Measurements from ENCODE around the gene OR7D2. TPM values are rescaled to one million over a fixed set of nuclear protein-coding genes. Genes with fewer than 3 reads are reported as not detected.

The OR7D2 gene
- total RNA-seq (2021; ENCODE audit: unreplicated experiment) (not detected), Bru-seq, nascent RNA (percentile 12 among the genes with signal in this experiment), BruChase-seq, experiment 1, labeled RNA remaining after a 2-hour chase (percentile 20 among the genes with signal in this experiment), BruChase-seq, experiment 2, labeled RNA remaining after a 6-hour chase (percentile 19 among the genes with signal in this experiment)
- polyA plus RNA-seq (2012; ENCODE audit: insufficient read length) = not detected
- long read RNA-seq = 0 reads

DNA sequence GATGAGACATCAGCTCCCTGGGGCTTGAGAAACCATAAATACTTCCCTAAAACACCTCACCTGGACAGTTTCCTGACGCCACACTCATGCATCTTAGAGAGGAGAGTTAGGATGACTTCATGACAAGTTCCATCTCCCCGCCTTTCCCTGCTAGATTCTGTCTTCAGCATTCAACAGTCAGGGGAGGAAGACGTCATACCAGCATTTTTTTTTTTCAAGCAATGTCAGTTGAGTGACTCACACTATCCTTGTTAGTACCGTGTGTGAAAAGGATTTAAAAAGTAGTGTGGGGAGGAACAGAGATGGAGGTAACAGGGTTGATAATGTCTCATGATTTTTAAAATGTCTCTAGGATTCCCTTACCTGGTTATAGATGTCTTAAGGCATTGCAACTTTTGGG is at the start of gene OR7D2:
Gene OR7D2, plus strand, starts transcription at position 79 of the 400 bp plus-strand sequence. CDS start 6,803 bp downstream, outside the sequence.
- TF ChIP-seq, protein P1, sequence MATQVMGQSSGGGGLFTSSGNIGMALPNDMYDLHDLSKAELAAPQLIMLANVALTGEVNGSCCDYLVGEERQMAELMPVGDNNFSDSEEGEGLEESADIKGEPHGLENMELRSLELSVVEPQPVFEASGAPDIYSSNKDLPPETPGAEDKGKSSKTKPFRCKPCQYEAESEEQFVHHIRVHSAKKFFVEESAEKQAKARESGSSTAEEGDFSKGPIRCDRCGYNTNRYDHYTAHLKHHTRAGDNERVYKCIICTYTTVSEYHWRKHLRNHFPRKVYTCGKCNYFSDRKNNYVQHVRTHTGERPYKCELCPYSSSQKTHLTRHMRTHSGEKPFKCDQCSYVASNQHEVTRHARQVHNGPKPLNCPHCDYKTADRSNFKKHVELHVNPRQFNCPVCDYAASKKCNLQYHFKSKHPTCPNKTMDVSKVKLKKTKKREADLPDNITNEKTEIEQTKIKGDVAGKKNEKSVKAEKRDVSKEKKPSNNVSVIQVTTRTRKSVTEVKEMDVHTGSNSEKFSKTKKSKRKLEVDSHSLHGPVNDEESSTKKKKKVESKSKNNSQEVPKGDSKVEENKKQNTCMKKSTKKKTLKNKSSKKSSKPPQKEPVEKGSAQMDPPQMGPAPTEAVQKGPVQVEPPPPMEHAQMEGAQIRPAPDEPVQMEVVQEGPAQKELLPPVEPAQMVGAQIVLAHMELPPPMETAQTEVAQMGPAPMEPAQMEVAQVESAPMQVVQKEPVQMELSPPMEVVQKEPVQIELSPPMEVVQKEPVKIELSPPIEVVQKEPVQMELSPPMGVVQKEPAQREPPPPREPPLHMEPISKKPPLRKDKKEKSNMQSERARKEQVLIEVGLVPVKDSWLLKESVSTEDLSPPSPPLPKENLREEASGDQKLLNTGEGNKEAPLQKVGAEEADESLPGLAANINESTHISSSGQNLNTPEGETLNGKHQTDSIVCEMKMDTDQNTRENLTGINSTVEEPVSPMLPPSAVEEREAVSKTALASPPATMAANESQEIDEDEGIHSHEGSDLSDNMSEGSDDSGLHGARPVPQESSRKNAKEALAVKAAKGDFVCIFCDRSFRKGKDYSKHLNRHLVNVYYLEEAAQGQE (IDR thresholded peaks at IDR 0.05; ENCODE audit: insufficient read depth in 1 of 2, low read depth in 2 of 2, low read length in 1 of 2) = no peak
- TF ChIP-seq TCF7L2 (IDR thresholded peaks at IDR 0.05; ENCODE audit: low read depth, low read length) = no peak
- TF ChIP-seq, protein P2, sequence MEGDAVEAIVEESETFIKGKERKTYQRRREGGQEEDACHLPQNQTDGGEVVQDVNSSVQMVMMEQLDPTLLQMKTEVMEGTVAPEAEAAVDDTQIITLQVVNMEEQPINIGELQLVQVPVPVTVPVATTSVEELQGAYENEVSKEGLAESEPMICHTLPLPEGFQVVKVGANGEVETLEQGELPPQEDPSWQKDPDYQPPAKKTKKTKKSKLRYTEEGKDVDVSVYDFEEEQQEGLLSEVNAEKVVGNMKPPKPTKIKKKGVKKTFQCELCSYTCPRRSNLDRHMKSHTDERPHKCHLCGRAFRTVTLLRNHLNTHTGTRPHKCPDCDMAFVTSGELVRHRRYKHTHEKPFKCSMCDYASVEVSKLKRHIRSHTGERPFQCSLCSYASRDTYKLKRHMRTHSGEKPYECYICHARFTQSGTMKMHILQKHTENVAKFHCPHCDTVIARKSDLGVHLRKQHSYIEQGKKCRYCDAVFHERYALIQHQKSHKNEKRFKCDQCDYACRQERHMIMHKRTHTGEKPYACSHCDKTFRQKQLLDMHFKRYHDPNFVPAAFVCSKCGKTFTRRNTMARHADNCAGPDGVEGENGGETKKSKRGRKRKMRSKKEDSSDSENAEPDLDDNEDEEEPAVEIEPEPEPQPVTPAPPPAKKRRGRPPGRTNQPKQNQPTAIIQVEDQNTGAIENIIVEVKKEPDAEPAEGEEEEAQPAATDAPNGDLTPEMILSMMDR (IDR thresholded peaks at IDR 0.05) = no peak
- H3K27ac ChIP-seq (ENCODE audit: low read length) = no peak within 1 kb of the TSS
- DNase-seq (ENCODE audit: low read depth, low spot score) (no peak), ATAC-seq (no peak)
- no peaks in the 10 kb centered on the region for H3K9me3 ChIP-seq (ENCODE audit: control insufficient read depth, insufficient read depth, low read depth, low read length)
- in situ Hi-C loops (cut with HindIII; ENCODE audit: low pct_unique_long_range_greater_than_20kb, low sequenced_read_pairs) = no loop called here
- H3K27me3 ChIP-seq (ENCODE audit: control insufficient read depth, insufficient read depth, low read length) = no peaks in the 10 kb centered on the region
- no peaks in the 10 kb centered on the region for H3K36me3 ChIP-seq (ENCODE audit: control insufficient read depth, insufficient read depth, low read length)
- intact Hi-C loops (cut with micrococcal nuclease; ENCODE audit: unreplicated experiment) = no loop called here
- POLR2A ChIA-PET = no interaction called here
- CTCF ChIA-PET = no interaction called here
- BruUV-seq (replicated peaks) = no TSS peak
- H3K4me1 ChIP-seq (ENCODE audit: control insufficient read depth, insufficient read depth, low read length) = no peaks in the 10 kb centered on the region
- H3K4me3 ChIP-seq (ENCODE audit: low read depth in 2 of 2, low read length in 2 of 2) = no peak within 1 kb of the TSS

DNA sequence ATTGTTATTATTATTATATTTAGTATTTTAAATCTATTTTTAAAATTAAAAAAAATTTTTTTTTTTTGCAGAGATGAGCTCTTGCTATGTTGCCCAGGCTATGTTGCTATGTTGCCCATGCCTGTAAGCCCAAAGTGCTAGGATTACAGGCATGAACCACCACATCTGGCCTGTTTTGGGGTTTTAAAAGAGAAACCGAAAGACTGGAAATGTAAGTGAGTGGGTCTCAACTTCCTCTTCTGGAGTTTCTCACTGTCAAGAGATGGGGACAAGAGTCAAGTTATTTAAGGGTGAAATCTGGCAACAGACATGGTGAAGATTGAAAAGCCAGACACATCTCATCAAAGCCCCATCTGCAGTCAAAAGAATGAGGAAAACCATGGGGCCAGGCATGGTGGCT is 47.8 kb upstream of the OR7D2 start:
- POLR2A ChIA-PET = no interaction called here
- H3K4me1 ChIP-seq (ENCODE audit: control insufficient read depth, insufficient read depth, low read length) = no peaks in the 10 kb centered on the region
- DNase-seq (ENCODE audit: low read depth, low spot score) = no peak
- H3K27me3 ChIP-seq (ENCODE audit: control insufficient read depth, insufficient read depth, low read length) = no peaks in the 10 kb centered on the region
- CTCF ChIA-PET = no interaction called here
- H3K27ac ChIP-seq (ENCODE audit: low read length) = no peak overlapping the region
- H3K4me3 ChIP-seq (ENCODE audit: low read depth in 2 of 2, low read length in 2 of 2) = no peak overlapping the region
- TF ChIP-seq TCF7L2 (IDR thresholded peaks at IDR 0.05; ENCODE audit: low read depth, low read length) (no peak), POLR2AphosphoS5 (IDR thresholded peaks at IDR 0.05; ENCODE audit: low read depth, low read length) (no peak), SIN3A (IDR thresholded peaks at IDR 0.05; ENCODE audit: borderline replicate concordance, insufficient read depth, low read depth, low read length) (no peak)
- TF ChIP-seq, protein P2 (IDR thresholded peaks at IDR 0.05) = no peak
- TF ChIP-seq, protein P1 (IDR thresholded peaks at IDR 0.05; ENCODE audit: insufficient read depth in 1 of 2, low read depth in 2 of 2, low read length in 1 of 2) = no peak
- intact Hi-C loops (cut with micrococcal nuclease; ENCODE audit: unreplicated experiment) = no loop called here
- in situ Hi-C loops (cut with HindIII; ENCODE audit: low pct_unique_long_range_greater_than_20kb, low sequenced_read_pairs) = no loop called here
- no TSS peak for BruUV-seq (replicated peaks)
- no peak for ATAC-seq
- H3K36me3 ChIP-seq (ENCODE audit: control insufficient read depth, insufficient read depth, low read length) = no peaks in the 10 kb centered on the region
- no peaks in the 10 kb centered on the region for H3K9me3 ChIP-seq (ENCODE audit: control insufficient read depth, insufficient read depth, low read depth, low read length)

All from Panc1 (cell line).